Erythroblast (primary cell): ENCODE results near the gene RELN.

Source experiments
- GATA1 ChIP-seq: IDR thresholded peaks from 2 replicates; pipeline ENCODE4 v1.6.1; 2011; ENCODE audit warnings: low read depth, mild to moderate bottlenecking, control low read depth, low read length, moderate library complexity
- POLR2A ChIP-seq: IDR thresholded peaks from 2 replicates; pipeline ENCODE4 v1.6.1; 2011; ENCODE audit warnings: mild to moderate bottlenecking, low read length

- TF ChIP-seq POLR2A: no peak
- TF ChIP-seq GATA1: no peak
Measured at GRCh38 chr7:103995554-103995953, 6.1 kb upstream of the RELN start.
